Measurements from ENCODE around the gene ATP4B.

ATP4B gene

DNA sequence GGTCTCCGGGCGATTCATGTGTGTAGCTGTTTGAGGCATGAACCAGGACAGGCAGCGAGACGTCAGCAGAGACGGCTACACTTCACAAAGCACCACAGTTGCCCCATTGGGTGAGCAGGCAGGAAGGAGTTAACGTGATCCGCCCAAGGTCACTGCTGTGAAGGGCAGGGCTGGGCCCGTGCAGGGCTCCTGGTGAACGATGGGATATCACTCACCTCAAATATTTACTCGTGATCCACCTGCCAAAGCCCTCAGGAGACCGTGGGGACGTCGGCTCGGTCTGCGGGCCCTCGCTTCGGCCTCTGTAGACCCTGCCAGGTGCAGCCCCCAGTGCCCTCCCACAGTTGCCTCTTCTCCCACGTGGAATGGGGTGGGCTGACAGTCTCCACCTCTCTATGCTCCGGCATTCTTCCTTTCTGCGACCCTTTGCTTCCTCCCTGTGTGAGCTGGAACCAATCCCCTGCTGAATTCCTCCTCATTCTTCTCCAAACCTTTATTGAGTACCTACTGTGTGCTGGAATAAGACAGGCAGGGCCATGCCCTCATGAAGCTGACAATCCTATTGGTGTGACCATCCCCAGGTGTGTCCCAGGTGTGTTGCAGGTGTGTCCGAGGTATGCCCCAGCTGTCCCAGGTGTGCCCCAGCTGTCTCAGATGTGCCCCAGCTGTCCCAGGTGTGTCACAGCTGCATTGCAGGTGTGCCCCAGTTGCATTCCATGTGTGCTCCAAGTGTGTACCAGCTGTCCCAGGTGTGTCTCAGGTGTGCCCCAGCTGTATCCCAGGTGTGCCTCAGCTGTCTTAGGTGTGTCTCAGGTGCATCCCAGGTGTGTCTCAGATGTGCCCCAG, 7.0 kb upstream of the ATP4B start:
- in situ Hi-C loops (cut with MboI; ENCODE audit: low sequenced_read_pairs): no loop called here

DNA sequence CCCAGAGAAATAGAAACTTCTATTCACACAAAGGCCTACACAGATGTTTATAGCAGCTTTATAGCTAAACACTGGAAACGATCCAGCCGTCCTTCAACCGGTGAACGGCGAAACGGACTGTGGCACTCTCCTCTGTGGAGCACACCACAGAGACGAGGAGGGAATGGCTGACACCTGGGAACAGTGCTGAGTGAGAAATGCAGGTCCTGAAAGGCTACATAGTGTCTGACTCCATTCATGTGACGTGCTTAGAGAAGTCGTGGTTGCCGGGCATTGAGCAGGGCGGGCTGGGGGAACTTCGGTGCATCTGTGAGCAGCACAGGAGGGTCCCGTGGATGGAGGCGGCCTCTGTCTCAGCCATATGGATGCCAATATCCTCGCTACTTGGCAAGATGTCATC, 5.9 kb upstream of the ATP4B start:
- Histone ChIP-seq H3K4me3 (no peak overlapping the region), H3K27me3 (ENCODE audit: low read depth) (peaks cover 6% of the 10 kb centered on the region; the same call in 1 of the 2 replicates), H3K4me1 (no peaks in the 10 kb centered on the region), H3K36me3 (replicated peaks) (no peaks in the 10 kb centered on the region), H3K9me3 (0 out of 2 replicates have a peak, but pooled peaks cover 5% of the 10 kb centered on the region)
- in situ Hi-C loops (cut with MboI; ENCODE audit: low sequenced_read_pairs): no loop called here
- no peak for DNase-seq (ENCODE audit: low spot score in 2 of 2)

More for the DNA sequence above, 7.0 kb upstream of the ATP4B start:
- Histone ChIP-seq H3K4me3 (no peak overlapping the region), H3K4me1 (no peaks in the 10 kb centered on the region), H3K9me3 (0 out of 2 replicates have a peak, but pooled peaks cover 5% of the 10 kb centered on the region), H3K36me3 (replicated peaks) (no peaks in the 10 kb centered on the region), H3K27me3 (ENCODE audit: low read depth) (peaks cover 6% of the 10 kb centered on the region; the same call in 1 of the 2 replicates)
- DNase-seq (ENCODE audit: low spot score in 2 of 2): no peak

DNA sequence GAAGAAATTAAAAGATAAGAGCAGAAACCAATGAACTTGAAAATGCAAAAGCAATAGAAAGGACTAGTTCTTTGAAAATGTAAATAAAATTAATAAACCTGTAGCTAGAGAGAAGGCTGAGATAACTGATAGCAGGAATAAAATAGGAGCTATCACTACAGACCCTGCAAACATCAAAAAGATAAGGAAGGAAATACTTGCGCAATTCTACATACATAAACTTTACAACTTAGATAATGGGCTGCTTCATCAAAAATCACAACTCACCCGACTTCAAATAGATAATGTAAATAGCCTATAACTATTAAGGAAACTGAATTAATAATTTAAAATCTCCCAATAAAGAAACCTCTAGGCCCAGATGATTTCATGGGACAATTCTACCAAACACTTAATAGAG, 3.5 kb upstream of the ATP4B start:
- H3K27me3 ChIP-seq (ENCODE audit: low read depth): peaks cover 6% of the 10 kb centered on the region; the same call in 1 of the 2 replicates
- no peaks in the 10 kb centered on the region for H3K36me3 ChIP-seq (replicated peaks)
- H3K4me1 ChIP-seq: no peaks in the 10 kb centered on the region
- no peak for DNase-seq (ENCODE audit: low spot score in 2 of 2)
- H3K9me3 ChIP-seq: 0 out of 2 replicates have a peak, but pooled peaks cover 5% of the 10 kb centered on the region
- in situ Hi-C loops (cut with MboI; ENCODE audit: low sequenced_read_pairs): no loop called here
- H3K4me3 ChIP-seq: no peak overlapping the region

DNA sequence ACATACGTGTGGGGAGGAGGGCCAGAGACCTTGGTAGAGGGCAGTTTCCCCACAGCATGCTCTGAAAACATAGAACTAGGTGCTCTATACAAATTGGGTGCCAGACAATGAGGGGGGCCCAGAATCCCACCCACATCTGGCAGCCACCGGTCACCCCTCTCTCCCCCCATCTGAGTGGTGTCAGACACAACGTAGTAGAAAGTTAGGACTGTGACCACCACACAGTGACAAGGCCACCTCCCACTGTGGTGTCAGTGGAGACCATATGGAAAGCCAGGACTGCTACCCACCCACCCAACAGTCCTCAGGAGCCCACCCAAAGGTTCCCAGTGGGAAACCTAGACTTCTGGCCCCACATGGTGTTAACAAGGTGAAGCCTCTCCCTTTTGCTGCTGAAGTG, 2.1 kb upstream of the ATP4B start:
- Histone ChIP-seq H3K4me1 (no peaks in the 10 kb centered on the region), H3K36me3 (replicated peaks) (no peaks in the 10 kb centered on the region), H3K9me3 (0 out of 2 replicates have a peak, but pooled peaks cover 5% of the 10 kb centered on the region), H3K27me3 (ENCODE audit: low read depth) (peaks cover 6% of the 10 kb centered on the region; the same call in 1 of the 2 replicates), H3K4me3 (no peak overlapping the region)
- in situ Hi-C loops (cut with MboI; ENCODE audit: low sequenced_read_pairs): no loop called here
- no peak for DNase-seq (ENCODE audit: low spot score in 2 of 2)

DNA sequence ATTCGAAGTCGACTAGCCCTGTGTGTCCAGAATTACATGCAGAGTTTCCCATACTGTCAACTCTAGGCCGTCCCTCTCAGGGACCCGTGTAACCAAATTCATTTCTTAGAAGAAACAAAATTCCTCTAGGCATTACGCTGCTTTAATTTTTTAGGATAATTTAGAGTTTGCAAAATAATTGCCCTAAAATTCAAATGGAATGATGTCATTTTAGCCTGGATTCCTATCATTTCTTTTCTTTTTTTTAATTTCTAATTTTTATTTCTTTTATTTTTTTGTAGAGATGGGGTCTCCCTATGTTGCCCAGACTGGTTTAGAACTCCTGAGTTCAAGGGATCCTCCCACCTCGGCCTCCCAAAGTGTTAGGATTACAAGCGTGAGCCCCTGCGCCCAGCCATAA, 1.3 kb upstream of the ATP4B start:
- no peak for DNase-seq (ENCODE audit: low spot score in 2 of 2)
- Histone ChIP-seq H3K27me3 (ENCODE audit: low read depth) (peaks cover 6% of the 10 kb centered on the region; the same call in 1 of the 2 replicates), H3K36me3 (replicated peaks) (no peaks in the 10 kb centered on the region), H3K9me3 (0 out of 2 replicates have a peak, but pooled peaks cover 5% of the 10 kb centered on the region), H3K4me1 (no peaks in the 10 kb centered on the region), H3K4me3 (no peak overlapping the region)
- in situ Hi-C loops (cut with MboI; ENCODE audit: low sequenced_read_pairs): no loop called here

DNA sequence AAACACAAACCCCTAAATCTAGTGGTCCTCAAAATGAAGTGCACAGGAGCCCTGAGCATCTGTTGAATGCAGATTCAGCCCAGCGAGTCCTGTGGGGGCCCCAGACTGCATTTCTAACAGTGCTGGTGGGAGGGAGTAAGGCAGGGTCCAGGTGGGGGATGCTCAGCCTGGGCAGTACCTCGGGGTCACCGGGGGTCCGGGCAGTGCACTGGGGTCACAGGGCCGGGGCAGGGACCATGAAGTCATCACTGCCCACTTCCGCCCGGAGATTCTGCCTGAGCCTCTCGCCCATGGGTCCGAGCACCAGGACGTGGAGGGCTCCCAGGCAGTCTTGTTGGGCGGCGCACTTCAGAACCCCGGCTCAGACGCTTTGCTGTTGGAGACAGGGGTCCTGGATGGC, 838 bp upstream of the ATP4B start:
- H3K36me3 ChIP-seq (replicated peaks): no peaks in the 10 kb centered on the region
- no peak for DNase-seq (ENCODE audit: low spot score in 2 of 2)
- in situ Hi-C loops (cut with MboI; ENCODE audit: low sequenced_read_pairs): no loop called here

DNA sequence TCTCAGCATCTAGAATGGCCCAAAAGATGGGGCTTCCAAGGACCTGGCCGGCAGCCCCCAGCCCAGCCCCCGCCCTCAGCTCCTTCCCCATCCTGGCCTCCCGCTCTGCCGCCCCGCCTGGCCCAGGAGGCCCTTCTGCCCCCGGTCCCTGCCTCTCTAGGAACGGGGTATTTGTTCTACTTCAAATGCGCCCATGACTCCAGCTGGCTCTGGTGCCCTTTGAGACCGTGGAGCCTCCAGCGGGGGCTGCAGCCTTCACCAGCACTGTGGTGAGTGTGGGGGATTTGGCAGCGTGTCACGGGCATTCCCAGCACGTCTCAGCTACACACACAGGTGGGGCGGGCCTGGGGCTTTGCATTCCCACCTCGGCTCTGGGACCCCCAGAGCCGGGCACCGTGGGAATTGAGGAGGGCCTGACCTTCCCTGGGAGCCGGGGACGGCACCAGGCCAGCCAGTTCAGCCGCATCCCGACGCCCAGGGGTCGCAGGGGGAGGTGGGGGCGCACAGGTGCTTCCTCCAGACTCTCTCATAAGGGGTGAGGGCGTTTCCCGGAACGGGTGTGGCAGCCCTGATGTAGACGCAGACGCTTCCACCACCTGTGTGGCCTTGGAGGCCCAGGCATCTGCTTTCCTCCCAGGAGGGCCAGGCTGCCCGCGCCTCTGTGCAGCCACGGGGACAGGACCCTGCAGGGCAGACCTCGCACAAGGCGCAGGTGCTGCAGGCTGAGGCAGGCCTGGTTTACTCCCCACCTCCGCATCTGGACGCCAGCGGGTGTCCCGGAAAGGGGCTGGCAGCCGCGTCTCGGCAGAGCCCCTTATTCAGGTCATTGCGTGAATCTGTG, 947 bp downstream of the ATP4B start:
- Histone ChIP-seq H3K9me3 (0 out of 2 replicates have a peak, but pooled peaks cover 5% of the 10 kb centered on the region), H3K4me1 (no peaks in the 10 kb centered on the region), H3K36me3 (replicated peaks) (no peaks in the 10 kb centered on the region), H3K4me3 (no peak overlapping the region), H3K27me3 (ENCODE audit: low read depth) (peaks cover 6% of the 10 kb centered on the region; the same call in 1 of the 2 replicates)
- DNase-seq (ENCODE audit: low spot score in 2 of 2): no peak
- in situ Hi-C loops (cut with MboI; ENCODE audit: low sequenced_read_pairs): no loop called here

More for the DNA sequence above, 838 bp upstream of the ATP4B start:
- H3K27me3 ChIP-seq (ENCODE audit: low read depth): peaks cover 6% of the 10 kb centered on the region; the same call in 1 of the 2 replicates
- no peaks in the 10 kb centered on the region for H3K4me1 ChIP-seq
- H3K4me3 ChIP-seq: no peak overlapping the region
- H3K9me3 ChIP-seq: 0 out of 2 replicates have a peak, but pooled peaks cover 5% of the 10 kb centered on the region

DNA sequence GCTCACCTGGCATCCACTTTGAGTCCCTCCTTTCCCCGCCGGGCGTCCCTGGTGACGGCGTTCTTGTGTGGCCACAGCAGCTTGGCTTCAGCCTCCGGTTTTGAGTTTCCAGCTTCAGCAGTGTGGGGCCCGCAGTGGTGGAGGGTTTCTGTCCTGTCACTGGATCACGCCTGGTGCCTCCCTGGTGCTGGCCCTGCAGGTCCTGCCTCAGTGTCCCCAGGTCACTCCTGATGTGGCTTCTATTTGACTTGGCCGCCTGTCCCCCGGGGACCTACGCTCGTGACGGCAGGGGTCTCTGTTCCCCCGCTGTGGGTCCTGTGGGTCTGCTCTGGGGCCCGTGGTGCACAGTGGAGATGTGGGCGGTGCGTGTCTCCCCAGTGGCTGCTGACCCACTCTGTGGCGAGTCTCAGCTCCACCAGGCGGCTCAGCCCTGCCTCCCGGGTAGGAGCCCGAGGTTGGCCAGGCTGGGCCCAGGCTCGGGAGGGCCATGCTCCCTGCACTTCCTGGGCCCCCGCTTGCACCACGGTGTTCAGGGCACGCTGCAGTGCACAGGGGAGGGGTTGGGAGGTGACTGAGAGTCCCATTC, 1.9 kb downstream of the ATP4B start:
- Histone ChIP-seq H3K4me1 (no peaks in the 10 kb centered on the region), H3K4me3 (no peak overlapping the region), H3K9me3 (no peaks in the 10 kb centered on the region), H3K27me3 (ENCODE audit: low read depth) (no peaks in the 10 kb centered on the region), H3K36me3 (replicated peaks) (no peaks in the 10 kb centered on the region)
- no peak for DNase-seq (ENCODE audit: low spot score in 2 of 2)
- in situ Hi-C loops (cut with MboI; ENCODE audit: low sequenced_read_pairs): no loop called here

DNA sequence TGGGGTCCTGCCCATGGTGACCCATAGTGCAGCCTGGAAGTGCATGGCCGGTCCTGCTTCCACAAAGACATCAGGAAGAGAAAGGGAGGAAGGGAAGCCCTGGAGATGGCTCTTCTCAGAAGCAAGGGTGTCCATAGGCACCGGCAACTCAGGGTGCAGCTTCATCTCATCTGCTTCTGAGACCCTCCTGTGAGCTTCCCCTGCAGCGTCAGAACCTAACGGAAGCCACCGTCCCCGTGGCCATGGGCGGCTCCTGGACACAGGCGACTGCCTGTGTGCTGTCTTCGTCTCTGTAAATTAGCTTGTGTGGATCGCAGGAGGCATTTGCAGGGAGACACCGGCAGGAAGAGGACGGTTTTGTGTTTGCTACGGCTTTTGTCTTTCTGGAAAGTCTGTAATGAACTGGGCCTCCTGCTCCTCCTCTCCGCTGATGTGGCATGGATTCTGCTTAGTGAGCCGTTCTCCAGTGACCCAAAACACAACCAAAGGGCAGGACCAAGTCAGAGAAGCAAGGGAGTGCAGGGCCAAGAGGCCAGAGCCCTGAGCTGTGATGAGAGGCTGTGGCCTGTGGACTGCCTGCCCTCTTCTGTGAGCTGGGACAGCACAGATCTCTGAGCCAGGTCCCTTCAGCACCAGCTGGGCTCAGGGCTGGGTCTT, 2.5 kb downstream of the ATP4B start:
- no peaks in the 10 kb centered on the region for H3K9me3 ChIP-seq
- no peak overlapping the region for H3K4me3 ChIP-seq
- in situ Hi-C loops (cut with MboI; ENCODE audit: low sequenced_read_pairs): no loop called here
- no peaks in the 10 kb centered on the region for H3K27me3 ChIP-seq (ENCODE audit: low read depth)
- DNase-seq (ENCODE audit: low spot score in 2 of 2): no peak
- H3K36me3 ChIP-seq (replicated peaks): no peaks in the 10 kb centered on the region
- H3K4me1 ChIP-seq: no peaks in the 10 kb centered on the region

DNA sequence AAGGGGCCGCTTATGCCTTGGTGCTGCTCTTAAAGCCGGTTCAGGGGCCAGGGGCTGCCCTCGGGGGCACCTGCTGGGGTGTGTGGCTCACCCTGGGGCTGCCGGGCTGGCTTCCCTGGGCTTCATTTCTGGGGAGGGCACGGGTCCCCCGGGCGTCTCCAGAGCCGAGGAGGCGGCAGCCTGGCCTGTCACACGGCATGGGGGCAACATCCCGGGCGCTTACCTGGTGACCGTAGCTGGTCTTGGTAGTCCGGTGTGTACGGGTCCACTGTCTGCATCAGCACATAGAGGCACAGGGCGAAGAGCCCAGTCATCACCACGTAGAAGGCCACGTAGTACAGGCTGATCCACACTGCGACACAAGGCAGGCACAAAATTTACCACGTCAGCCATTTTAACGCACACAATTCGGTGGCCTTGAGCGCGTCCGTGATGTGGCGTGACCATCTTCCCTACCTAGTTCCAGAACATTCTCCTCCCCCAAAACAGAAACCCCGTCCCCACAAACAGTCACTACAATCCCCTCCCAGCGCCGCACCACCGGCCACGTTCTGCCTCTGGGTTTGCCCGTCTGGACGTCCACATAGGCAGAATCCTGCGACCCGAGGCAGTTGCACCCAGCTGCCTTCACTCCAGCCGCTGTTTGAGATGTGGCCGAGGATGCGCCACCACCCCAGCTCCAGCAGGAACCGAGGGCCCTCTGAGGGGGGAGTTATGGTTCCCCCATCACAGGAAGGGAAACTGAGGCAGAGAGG, 3.2 kb downstream of the ATP4B start:
- no peak overlapping the region for H3K4me3 ChIP-seq
- no peaks in the 10 kb centered on the region for H3K27me3 ChIP-seq (ENCODE audit: low read depth)
- H3K36me3 ChIP-seq (replicated peaks): no peaks in the 10 kb centered on the region
- H3K4me1 ChIP-seq: no peaks in the 10 kb centered on the region
- no peaks in the 10 kb centered on the region for H3K9me3 ChIP-seq
- no peak for DNase-seq (ENCODE audit: low spot score in 2 of 2)
- in situ Hi-C loops (cut with MboI; ENCODE audit: low sequenced_read_pairs): no loop called here

DNA sequence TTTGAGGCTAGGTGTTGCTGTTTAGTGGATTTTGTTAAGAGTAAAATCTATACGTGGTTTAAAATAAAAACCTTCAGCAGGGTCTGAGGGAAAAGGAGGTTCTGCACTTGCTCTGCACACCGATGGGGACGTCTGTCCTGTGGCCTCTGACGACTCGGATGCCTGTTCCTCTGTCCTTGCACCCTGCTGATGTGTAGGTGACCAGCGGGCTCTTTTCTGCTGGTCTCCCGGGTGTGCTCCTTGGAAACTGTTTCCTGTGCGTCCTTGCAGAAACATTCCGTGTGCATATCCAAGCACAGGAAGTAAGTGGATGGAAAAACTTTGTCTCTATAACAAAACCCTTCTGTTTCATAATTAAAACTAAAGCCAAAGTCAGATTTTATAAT, 3.8 kb downstream of the ATP4B start:
- no peaks in the 10 kb centered on the region for H3K36me3 ChIP-seq (replicated peaks)
- no peaks in the 10 kb centered on the region for H3K4me1 ChIP-seq
- DNase-seq (ENCODE audit: low spot score in 2 of 2): no peak
- in situ Hi-C loops (cut with MboI; ENCODE audit: low sequenced_read_pairs): no loop called here
- no peaks in the 10 kb centered on the region for H3K9me3 ChIP-seq
- no peaks in the 10 kb centered on the region for H3K27me3 ChIP-seq (ENCODE audit: low read depth)
- no peak overlapping the region for H3K4me3 ChIP-seq

DNA sequence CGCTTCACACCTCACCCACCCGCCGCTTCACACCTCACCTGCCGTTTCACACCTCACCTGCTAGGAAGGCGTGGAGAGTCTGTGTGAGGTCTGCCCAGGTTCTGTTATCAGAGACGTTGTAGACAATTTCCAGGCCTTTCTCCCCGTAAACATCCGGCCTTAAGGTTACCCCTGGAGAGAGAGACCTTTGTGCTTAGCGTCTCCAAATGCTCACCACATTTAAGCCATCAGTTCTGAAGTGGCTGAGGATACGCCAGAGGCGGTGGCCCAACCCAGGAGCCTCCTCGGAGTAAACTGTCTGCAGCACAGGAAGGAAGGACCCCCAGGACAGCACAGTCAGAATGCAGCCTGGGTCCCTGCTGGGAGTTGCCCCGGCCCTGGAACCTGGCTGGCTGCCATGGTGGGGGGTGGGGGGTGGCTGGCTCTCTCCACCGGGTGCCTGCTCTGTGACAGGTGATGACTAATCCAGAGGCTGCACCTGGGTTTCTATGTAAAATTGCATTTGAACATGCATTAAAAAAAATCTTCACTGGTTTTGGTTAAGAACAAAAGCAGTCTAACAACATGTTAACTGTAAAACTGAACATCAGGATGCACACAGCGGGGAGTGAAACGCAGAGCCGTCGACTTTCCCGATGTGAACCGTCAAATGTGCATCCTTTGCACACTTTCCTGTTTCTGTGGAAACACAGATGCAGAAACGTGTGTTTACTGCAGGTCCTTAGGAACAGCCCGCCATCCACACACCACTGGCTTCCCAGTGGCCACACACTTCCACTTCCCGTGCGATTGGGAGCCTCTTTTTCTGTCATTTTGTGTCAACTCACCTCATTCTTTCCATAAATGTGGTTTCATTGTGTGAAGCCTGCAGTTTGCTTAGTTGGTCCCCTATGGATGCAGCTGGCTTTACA, 4.5 kb downstream of the ATP4B start:
- Histone ChIP-seq H3K9me3 (no peaks in the 10 kb centered on the region), H3K27me3 (ENCODE audit: low read depth) (no peaks in the 10 kb centered on the region), H3K4me1 (no peaks in the 10 kb centered on the region), H3K36me3 (replicated peaks) (no peaks in the 10 kb centered on the region), H3K4me3 (no peak overlapping the region)
- DNase-seq (ENCODE audit: low spot score in 2 of 2): no peak
- in situ Hi-C loops (cut with MboI; ENCODE audit: low sequenced_read_pairs): no loop called here
